Vagina (tissue), 2 donors: ENCODE data around the gene CCDC57.
A peak's percentile ranks its signal among the peaks of the same experiment; 100 is the strongest.

Source experiments
- POLR2A ChIP-seq, 2 donors: fragments of 450-650 bp; IDR thresholded peaks; one replicate each; pipeline ENCODE4 v1.6.1; 2017; ENCODE audit warnings: antibody characterized with exemption in 2 of 2, mild to moderate bottlenecking in 2 of 2, moderate library complexity in 2 of 2
- POLR2AphosphoS5 ChIP-seq, 2 donors: sonication (generic); formaldehyde crosslinking; IDR thresholded peaks; one replicate each; pipeline ENCODE4 v1.9.0; 2017; ENCODE audit warnings: antibody characterized with exemption in 2 of 2, mild to moderate bottlenecking in 2 of 2, low read depth in 1 of 2; ENCODE audit not compliant: insufficient read depth in 1 of 2
- TF ChIP-seq, protein P1 (sequence below), 3 experiments: fragments of 450-650 bp in 2 of 3; fragments of 200-600 bp in 1 of 3; sonication (generic) in 1 of 3; IDR thresholded peaks; one replicate each; pipeline ENCODE4 v1.5.1; 2017 to 2019; ENCODE audit warnings: antibody characterized with exemption in 3 of 3, mild to moderate bottlenecking in 2 of 3, moderate library complexity in 2 of 3

DNA sequence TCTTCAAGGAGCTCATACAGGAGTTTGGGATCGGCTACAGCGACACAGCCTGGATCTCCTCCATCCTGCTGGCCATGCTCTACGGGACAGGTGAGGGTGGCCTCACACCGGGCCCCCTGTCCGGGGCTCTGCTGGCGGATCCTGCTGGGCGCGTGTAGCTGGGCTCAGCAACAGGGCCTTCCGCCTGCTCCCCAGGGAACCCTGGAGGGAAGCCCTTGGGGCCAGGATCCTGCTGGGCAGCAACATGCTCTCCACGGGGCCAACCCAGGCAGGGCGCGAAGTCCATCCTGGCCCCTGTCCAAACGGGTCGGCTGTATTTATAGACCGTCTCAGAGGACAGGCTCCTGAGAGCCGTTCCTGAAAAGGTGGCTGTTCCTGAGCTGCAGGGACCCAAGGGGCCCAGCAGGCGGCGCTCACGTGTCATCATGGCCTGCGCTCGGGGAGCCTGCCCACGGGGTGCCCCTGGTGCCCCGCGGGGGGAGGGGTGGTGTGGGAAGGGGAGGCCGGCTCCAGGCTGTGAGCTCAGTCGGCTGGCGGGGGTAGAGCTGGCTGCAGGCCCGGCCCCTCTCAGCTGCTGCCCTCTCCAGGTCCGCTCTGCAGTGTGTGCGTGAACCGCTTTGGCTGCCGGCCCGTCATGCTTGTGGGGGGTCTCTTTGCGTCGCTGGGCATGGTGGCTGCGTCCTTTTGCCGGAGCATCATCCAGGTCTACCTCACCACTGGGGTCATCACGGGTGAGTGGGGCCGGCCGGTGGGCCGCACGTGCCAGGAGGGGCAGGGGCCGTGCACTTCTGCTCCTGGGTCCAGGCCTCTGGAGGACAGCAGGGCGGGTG lies 23.7 kb upstream of the CCDC57 start:
- TF ChIP-seq POLR2AphosphoS5 (IDR thresholded peaks at IDR 0.05; ENCODE audit: insufficient read depth in 1 of 2, low read depth in 1 of 2): peak in 1 of 2 donors; percentile 27
- TF ChIP-seq, protein P1, sequence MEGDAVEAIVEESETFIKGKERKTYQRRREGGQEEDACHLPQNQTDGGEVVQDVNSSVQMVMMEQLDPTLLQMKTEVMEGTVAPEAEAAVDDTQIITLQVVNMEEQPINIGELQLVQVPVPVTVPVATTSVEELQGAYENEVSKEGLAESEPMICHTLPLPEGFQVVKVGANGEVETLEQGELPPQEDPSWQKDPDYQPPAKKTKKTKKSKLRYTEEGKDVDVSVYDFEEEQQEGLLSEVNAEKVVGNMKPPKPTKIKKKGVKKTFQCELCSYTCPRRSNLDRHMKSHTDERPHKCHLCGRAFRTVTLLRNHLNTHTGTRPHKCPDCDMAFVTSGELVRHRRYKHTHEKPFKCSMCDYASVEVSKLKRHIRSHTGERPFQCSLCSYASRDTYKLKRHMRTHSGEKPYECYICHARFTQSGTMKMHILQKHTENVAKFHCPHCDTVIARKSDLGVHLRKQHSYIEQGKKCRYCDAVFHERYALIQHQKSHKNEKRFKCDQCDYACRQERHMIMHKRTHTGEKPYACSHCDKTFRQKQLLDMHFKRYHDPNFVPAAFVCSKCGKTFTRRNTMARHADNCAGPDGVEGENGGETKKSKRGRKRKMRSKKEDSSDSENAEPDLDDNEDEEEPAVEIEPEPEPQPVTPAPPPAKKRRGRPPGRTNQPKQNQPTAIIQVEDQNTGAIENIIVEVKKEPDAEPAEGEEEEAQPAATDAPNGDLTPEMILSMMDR (IDR thresholded peaks at IDR 0.05): peak; percentile 75 to 87 (median 86)
- TF ChIP-seq POLR2A (IDR thresholded peaks at IDR 0.05): no peak
